ENCODE results near the gene SFTPD.
"Not testable (repeated sequence)": the region's sequence is repeated elsewhere in the genome, so short reads cannot be mapped to it uniquely, and the experiment has no call there.

Gene SFTPD

GRCh38 chr10:79890469-79890868 lies 58.4 kb downstream of the SFTPD start:
- TF ChIP-seq SUZ12 (IDR thresholded peaks at IDR 0.05) (no peak), L3MBTL2 (conservative IDR thresholded peaks at IDR 0.05) (no peak), NFRKB (IDR thresholded peaks at IDR 0.05) (no peak), FOXM1 (IDR thresholded peaks at IDR 0.05; ENCODE audit: borderline replicate concordance) (no peak), ARNT (IDR thresholded peaks at IDR 0.05) (no peak), HDGF (IDR thresholded peaks at IDR 0.05; ENCODE audit: borderline replicate concordance) (no peak), FOXK2 (IDR thresholded peaks at IDR 0.05) (no peak), PKNOX1 (IDR thresholded peaks at IDR 0.05) (no peak), LEF1 (IDR thresholded peaks at IDR 0.05; ENCODE audit: borderline replicate concordance) (no peak), ZNF384 (IDR thresholded peaks at IDR 0.05) (no peak), SP1 (IDR thresholded peaks at IDR 0.05) (no peak), BHLHE40 (IDR thresholded peaks at IDR 0.05; ENCODE audit: borderline replicate concordance) (no peak), TARDBP (IDR thresholded peaks at IDR 0.05) (no peak)
- DNase-seq (ENCODE audit: extremely low spot score) = no peak
- CTCF ChIA-PET = no interaction called here
- POLR2A ChIA-PET = no interaction called here

GRCh38 chr10:79888984-79889383 lies 59.9 kb downstream of the SFTPD start:
- CTCF ChIA-PET; POLR2A ChIA-PET; DNase-seq (ENCODE audit: extremely low spot score): not testable (repeated sequence)

Measured in HEK293T (cell line).